RPMI7951 (cell line): ENCODE data around the gene DEFB131B. TPM values are rescaled to one million over a fixed set of nuclear protein-coding genes. Genes with fewer than 3 reads are reported as not detected.
"Not testable (repeated sequence)": the region's sequence is repeated elsewhere in the genome, so short reads cannot be mapped to it uniquely, and the experiment has no call there.

ENCODE experiments used
- DNase-seq: peaks from one replicate; pipeline ENCODE4 v3.0.0-alpha.2; 2012; ENCODE audit warnings: low read depth
- total RNA-seq: library from RNA; depleted of rRNA; stranded (reverse); fragments of >200 nt; shearing (Covaris generic); gene quantifications from 2 replicates; pipeline ENCODE4 v1.2.3, GENCODE V29; 2014; rRNA removed

Gene DEFB131B, protein sequence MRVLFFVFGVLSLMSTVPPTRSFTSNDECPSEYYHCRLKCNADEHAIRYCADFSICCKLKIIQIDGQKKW
- not detected in 2 replicates for total RNA-seq

GRCh38 chr11:71878059-71878458 is at the start of gene DEFB131B:
DEFB131B (plus strand) TSS chr11:71878453; CDS start chr11:71878453, 0 bp downstream.
- DNase-seq: not testable (repeated sequence)

DNA sequence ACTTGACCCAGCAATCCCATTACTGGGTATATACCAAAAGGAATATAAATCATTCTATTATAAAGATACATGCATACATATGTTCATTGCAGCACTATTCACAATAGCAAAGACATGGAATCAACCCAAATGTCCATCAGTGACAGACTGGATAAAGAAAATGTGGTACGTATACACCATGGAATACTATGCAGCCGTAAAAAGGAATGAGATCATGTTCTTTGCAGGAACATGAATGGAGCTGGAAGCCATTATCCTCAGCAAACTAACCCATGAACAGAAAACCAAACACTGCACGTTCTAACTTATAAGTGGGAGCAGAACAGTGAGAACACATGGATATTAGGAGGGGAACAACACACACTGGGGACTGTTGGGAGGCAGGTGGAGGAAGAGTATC is 49.0 kb upstream of the DEFB131B start:
- not testable (repeated sequence) for DNase-seq

DNA sequence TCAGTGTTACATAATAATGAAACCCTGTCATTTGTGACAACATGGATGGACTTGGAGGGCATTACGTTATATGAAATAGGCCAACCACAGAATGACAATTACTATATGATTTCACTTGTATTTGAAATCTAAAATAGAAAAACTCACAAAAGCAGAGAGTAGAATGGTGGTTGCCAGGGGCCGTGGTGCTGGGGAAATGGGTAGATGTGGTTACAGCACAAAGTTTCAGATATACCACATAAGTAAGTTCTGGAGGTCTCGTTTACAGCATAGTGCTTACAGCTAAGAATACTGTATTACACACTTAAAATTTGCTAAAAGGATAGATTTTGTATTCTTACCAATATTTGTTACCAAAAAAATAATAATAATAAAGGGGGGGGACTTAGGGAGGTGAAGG is 48.6 kb upstream of the DEFB131B start:
- not testable (repeated sequence) for DNase-seq

- DNase-seq: not testable (repeated sequence)
These were observed 45.4 kb upstream of the DEFB131B start, which contains the start of gene DEFB108B for GRCh38 chr11:71832811-71833210. DEFB108B (plus strand) TSS chr11:71833200; CDS start chr11:71833200, 0 bp downstream.

- not testable (repeated sequence) for DNase-seq
These were observed 35.5 kb upstream of the DEFB131B start for GRCh38 chr11:71842720-71843119.

DNA sequence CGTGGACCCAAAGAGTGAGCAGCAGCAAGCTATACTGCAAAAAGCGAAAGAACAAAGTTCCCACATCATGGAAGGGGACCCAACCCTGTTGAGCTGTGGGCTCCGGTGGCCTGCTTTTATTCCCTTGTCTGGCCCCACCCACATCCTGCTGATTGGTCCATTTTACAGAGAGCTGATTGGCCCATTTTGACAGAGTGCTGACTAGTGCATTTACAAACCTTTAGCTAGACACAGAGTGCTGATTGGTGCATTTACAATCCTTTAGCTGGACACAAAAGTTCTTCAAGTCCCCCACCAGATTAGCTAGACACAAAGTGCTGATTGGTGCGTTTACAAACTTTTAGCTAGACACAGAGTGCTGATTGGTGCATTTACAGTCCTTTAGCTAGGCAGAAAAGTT is 34.9 kb upstream of the DEFB131B start:
- not testable (repeated sequence) for DNase-seq

DNA sequence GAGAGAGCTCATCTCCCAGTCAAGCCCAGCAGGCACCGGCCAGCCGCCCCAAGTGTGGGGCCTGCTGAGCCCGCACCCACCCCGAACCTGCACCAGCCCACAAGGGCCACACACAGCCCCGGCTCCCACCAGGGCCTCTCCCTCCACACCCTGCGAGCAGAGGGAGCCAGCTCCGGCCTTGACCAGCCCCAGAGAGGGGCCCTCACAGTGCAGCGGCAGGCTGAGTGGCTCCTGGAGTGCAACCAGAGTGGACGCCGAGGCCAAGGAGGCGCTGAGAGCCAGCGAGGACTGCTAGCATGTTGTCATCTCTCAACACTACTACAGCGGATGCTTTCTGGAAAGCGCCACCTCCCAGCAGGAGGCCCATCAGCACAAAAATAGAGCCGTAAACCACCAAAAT is 34.4 kb upstream of the DEFB131B start:
- DNase-seq: no peak

GRCh38 chr11:71853895-71854294 is 24.4 kb upstream of the DEFB131B start:
- DNase-seq: not testable (repeated sequence)

DNA sequence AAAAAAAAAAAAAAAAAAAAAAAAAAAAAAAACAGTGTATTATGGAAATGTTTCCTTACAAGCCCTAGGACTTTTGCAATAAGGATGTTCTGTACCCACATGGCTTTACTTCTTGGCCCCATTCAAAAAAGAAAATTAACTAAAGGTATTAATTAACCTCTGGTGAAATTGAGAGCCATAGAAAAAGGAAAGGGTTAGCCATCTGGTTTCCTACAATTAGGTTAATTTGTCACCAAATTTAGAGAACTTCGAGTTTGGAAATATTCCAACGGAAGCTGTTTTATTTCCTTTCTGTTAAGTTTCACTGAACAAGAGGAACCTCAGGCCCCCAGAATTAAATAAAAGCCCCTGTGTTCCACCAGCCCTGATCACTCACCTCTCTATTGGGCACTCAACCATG is 22.4 kb upstream of the DEFB131B start:
- not testable (repeated sequence) for DNase-seq

DNA sequence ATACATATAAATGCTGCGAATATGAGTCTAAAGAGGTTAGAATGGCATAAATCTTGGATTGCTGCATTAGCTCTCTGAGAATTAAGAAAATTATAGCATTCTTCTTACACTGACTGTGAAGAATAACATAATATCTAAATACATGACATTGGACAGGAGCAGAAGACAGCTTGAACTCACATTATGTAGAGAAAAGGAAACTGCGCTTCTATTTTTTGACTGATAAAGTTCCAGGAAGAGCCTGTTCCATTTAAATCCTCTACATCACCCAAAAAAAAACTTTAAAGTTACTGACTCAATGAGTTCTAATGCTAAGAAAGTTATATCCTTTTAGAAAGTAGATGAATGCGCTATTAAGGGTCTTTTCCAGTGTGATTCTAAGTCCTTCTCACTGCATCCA is 17.4 kb upstream of the DEFB131B start:
- DNase-seq: not testable (repeated sequence)

GRCh38 chr11:71863978-71864627 is 14.2 kb upstream of the DEFB131B start:
- peak; percentile 64 for DNase-seq

DNA sequence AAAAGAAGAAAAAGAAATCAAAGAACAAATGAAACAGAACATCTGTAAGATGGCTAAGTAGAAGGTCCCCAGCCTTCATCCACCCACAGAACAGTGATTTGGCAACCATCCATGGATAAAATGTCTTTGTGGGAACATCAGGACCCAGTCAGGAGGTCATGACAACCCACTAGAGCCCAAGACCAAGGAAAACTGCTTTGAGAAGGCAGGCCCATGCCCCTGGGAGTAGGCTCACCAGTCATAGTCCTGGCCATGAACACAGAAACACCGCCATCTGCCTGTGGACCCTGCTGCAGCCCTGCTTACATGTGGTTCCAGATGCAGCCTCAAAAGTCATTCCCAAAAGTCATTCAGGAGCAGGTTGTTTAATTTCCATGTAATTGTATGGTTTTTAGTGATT is 11.0 kb upstream of the DEFB131B start:
- DNase-seq: not testable (repeated sequence)

- DNase-seq: not testable (repeated sequence)
These were observed 8.3 kb upstream of the DEFB131B start for GRCh38 chr11:71869931-71870330.

DNA sequence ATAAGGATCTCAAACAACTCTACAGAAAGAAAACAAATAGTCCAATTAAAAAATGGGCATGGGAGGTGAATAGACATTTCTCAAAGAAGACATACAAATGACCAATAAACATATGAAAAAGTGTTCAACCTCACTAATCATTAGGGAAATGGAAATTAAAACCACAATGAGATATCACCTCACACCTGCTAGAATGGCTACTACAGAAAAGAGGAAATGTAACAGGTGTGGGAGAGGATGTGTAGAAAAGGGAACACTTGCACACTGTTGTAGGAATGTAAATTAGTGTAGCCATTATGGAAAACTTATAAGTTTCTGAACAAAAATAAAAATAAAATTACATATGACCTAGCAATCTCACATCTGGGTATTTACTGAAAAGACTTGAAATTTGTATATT is 7.6 kb upstream of the DEFB131B start:
- not testable (repeated sequence) for DNase-seq

DNA sequence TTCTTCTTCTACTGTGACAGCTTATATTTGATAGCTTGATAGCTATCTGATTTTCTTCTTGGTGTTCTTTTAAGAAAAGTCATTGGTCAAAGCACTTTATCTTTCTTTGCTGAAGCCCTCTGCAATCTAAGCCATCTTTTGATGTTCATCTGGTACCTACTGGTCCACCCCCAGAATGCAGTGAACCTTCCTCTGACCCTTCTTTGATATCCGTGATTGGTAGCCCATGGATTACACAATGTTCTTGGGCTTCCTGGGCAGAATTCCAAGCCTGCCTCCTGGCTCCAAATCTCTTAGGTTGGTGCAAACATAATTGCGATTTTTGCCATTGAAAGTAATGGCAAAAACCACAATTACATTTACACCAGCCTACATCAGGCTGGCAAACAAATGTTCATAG is 2.0 kb upstream of the DEFB131B start:
- peak; percentile 5 for DNase-seq

DNA sequence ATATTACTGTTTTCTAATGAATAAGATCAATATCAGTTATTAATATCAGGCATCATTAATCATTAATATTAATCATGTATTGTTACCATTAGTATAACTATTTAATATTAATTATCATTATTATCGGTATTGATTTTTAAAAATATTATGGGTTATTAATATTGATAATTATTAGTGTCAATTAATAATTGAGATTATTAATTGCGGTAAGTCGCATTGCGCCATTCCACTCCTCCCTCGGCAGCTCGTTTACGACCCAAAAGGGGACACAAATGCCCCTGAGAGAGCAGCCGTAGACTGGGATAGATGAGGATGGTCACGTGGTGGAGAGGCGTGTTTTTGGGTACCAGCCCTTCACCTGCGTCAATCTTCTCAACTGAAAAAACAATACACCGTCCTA is 7.6 kb downstream of the DEFB131B start:
- DNase-seq: not testable (repeated sequence)

DNA sequence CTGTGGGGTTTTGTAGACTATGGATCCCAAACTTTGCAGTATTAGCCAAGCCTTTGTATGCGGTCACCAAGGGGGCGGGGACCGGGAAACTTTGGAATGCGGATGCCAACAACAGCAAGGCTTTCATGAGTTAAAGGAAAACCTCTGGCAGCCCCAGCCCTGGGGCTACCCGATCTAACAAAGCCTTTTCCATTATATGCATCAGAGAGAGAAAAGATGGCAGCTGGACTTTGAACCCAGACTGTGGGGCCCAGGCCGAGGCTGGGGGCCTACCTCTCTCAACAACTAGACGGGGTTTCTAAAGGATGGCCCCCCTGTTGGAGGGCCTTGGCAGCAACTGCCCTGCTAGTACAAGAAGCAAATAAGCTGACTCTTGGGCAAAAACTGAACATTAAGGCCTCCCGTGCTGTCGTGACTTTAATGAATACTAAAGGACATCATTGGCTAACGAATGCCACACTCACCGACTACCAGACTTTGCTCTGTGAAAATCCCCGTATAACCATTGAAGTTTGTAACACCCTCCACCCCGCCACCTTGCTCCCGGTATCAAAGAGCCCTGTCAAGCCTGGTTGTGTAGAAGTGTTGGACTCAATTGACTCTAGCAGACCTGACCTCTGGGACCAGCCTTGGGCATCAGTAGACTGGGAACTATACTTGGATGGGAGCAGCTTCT is 10.2 kb downstream of the DEFB131B start:
- DNase-seq: peak; percentile 60

GRCh38 chr11:71889181-71889872 is 11.1 kb downstream of the DEFB131B start:
- DNase-seq: not testable (repeated sequence)

- no peak for DNase-seq
These were observed 17.7 kb downstream of the DEFB131B start for GRCh38 chr11:71895961-71896360.

DNA sequence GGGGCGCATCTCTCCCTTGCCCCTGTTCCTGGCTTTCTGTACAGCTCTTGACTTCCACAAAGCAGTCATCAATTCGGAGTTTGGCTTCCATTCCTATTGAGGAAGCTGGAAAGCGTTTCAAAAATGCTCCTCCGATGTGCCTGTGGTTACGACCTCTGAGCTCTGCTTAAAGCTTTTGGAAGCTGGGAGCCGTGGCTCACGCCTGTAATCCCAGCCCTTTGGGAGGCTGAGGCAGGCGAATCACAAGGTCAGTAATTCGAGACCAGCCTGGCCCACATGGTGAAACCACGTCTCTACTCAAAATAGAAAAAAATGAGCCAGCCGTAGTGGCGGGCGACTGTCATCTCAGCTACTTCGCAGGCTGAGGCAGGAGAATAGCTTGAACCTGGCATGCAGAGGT is 22.9 kb downstream of the DEFB131B start:
- not testable (repeated sequence) for DNase-seq

DNA sequence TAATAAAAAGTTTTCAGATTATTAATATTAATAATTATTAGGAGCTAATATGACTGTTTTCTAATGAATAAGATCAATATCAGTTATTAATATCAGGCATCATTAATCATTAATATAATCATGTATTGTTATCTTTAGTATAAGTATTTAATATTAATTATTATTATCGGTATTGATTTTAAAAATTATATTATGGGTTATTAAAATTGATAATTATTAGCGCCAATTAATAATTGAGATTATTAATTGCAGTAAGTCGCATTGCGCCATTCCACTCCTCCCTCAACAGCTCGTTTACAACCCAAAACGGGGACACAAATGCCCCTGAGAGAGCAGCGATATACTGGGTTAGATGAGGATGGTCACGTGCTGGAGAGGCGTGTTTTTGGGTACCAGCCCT is 30.0 kb downstream of the DEFB131B start:
- no peak for DNase-seq

- not testable (repeated sequence) for DNase-seq
These were observed 32.5 kb downstream of the DEFB131B start for GRCh38 chr11:71910775-71911174.
